HepG2 (cell line): ENCODE measurements around the gene GRIK4. TPM values are rescaled to one million over a fixed set of nuclear protein-coding genes. Genes with fewer than 3 reads are reported as not detected.

ENCODE experiments used
- ATAC-seq: fragments of 200-7000 bp; cut with Tn5 transposase; 3 replicates; pipeline ENCODE4 v1.9.1; 2020; ENCODE audit warnings: mild to moderate bottlenecking, moderate library complexity
- BruUV-seq: library from RNA; stranded (reverse); fragments of 400-500 nt; replicated peaks from 2 replicates; lab custom pipeline; 2021; lab: Mats Ljungman, UMichigan
- CTCF ChIA-PET: fragments of 300-600 bp; formaldehyde crosslinking; extraction: SDS; loops from one replicate; lab custom pipeline; 2021; ENCODE audit warnings: low total read pairs, inconsistent platforms, low intra/inter-chr PET ratio; lab: Yijun Ruan, JAX
- POLR2A ChIA-PET: fragments of 350-600 bp; sonication (Branson Sonifier 250); formaldehyde crosslinking; loops from one replicate; lab custom pipeline; 2020; ENCODE audit warnings: antibody characterized with exemption, inconsistent platforms; lab: Yijun Ruan, JAX
- DNase-seq: peaks from one replicate; pipeline ENCODE4 v3.0.0-alpha.2; 2015; ENCODE audit warnings: low spot score
- FAIRE-seq: peaks from 3 replicates; lab custom pipeline; 2011; peaks lifted over from hg19 to GRCh38; lab: Jason Lieb, UNC
- H2AFZ ChIP-seq: one replicate; pipeline ENCODE4 v1.6.1; 2011; ENCODE audit warnings: low read length, inconsistent platforms
- H3K27ac ChIP-seq: fragments of 300-600 bp; 3 replicates; pipeline ENCODE4 v1.8.0; 2011; ENCODE audit warnings: mixed run types, mild to moderate bottlenecking, mixed read lengths, low read length, inconsistent platforms; ENCODE audit not compliant: insufficient read depth; ENCODE audit errors: extremely low read length
- H3K27me3 ChIP-seq, 2 experiments: fragments of 200-600 bp in 1 of 2; 2 replicates in 1 of 2; 3 replicates in 1 of 2; pipeline versions ENCODE4 v1.6.0 to v1.8.0; 2011; ENCODE audit warnings: low read length in 2 of 2, mild to moderate bottlenecking in 2 of 2, moderate library complexity in 2 of 2, inconsistent platforms in 1 of 2; ENCODE audit not compliant: insufficient read depth in 2 of 2, control insufficient read depth in 1 of 2
- H3K36me3 ChIP-seq, 2 experiments: fragments of 200-600 bp in 1 of 2; replicated peaks in 1 of 2; 2 replicates in 1 of 2; 3 replicates in 1 of 2; pipeline versions ENCODE4 v1.5.1 to v1.8.0; 2011; ENCODE audit warnings: low read length in 2 of 2, inconsistent platforms in 1 of 2; ENCODE audit not compliant: insufficient read depth in 2 of 2, control insufficient read depth in 1 of 2
- H3K4me1 ChIP-seq: 2 replicates; pipeline ENCODE4 v1.5.1; 2012; ENCODE audit warnings: low read length, inconsistent platforms; ENCODE audit not compliant: insufficient read depth
- H3K4me2 ChIP-seq: 2 replicates; pipeline ENCODE4 v1.6.0; 2011; ENCODE audit warnings: low read depth, low read length, inconsistent platforms
- H3K4me3 ChIP-seq, 3 experiments: fragments of 200-600 bp in 1 of 3; sonication (generic), shearing (Covaris generic) in 1 of 3; replicated peaks in 1 of 3; 2 replicates each; pipeline ENCODE4 v1.5.1; 2011 to 2016; ENCODE audit warnings: low read length in 3 of 3, inconsistent platforms in 2 of 3, low read depth in 2 of 3, mild to moderate bottlenecking in 2 of 3, control low read depth in 1 of 3, mixed read lengths in 1 of 3; ENCODE audit not compliant: insufficient read depth in 1 of 3
- H3K79me2 ChIP-seq: one replicate; pipeline ENCODE4 v1.6.1; 2011; ENCODE audit warnings: low read length, inconsistent platforms; ENCODE audit not compliant: insufficient read depth
- H3K9ac ChIP-seq: 2 replicates; pipeline ENCODE4 v1.6.0; 2011; ENCODE audit warnings: mild to moderate bottlenecking, low read depth, low read length, inconsistent platforms; ENCODE audit not compliant: insufficient read depth
- H3K9me3 ChIP-seq: 2 replicates; pipeline ENCODE4 v1.5.1; 2012; ENCODE audit warnings: mild to moderate bottlenecking, low read length
- H4K20me1 ChIP-seq: 2 replicates; pipeline ENCODE4 v1.6.0; 2011; ENCODE audit warnings: inconsistent platforms, mild to moderate bottlenecking, low read length, moderate library complexity; ENCODE audit not compliant: insufficient read depth
- CREB1 ChIP-seq, 2 experiments: fragments of 450-650 bp in 1 of 2; IDR thresholded peaks; 2 replicates each; pipeline ENCODE4 v1.6.1; 2016 to 2017; ENCODE audit warnings: control low read depth in 1 of 2, mild to moderate bottlenecking in 1 of 2, missing compliant biosample characterization in 1 of 2, missing genetic modification characterization in 1 of 2
- LRRFIP1 ChIP-seq: sonication (generic); formaldehyde crosslinking; conservative IDR thresholded peaks from 2 replicates; pipeline ENCODE4 v1.4.0; 2020; ENCODE audit warnings: missing genetic modification reagents
- MAZ ChIP-seq, 2 experiments: sonication (generic) in 1 of 2; formaldehyde crosslinking in 1 of 2; IDR thresholded peaks; 2 replicates each; pipeline versions ENCODE4 v1.5.0 to v1.6.1; 2012 to 2020; ENCODE audit warnings: low read depth in 2 of 2, mild to moderate bottlenecking in 2 of 2, borderline replicate concordance in 1 of 2, improper control_type of control experiment in 1 of 2, low read length in 1 of 2, missing genetic modification reagents in 1 of 2, moderate library complexity in 1 of 2
- MTA1 ChIP-seq: sonication (generic); formaldehyde crosslinking; IDR thresholded peaks from 2 replicates; pipeline ENCODE4 v1.4.0; 2020; ENCODE audit warnings: missing genetic modification reagents, mild to moderate bottlenecking, borderline replicate concordance
- MTF1 ChIP-seq: sonication (generic); formaldehyde crosslinking; IDR thresholded peaks from 2 replicates; pipeline ENCODE4 v1.5.0; 2020; ENCODE audit warnings: missing genetic modification reagents
- RBAK ChIP-seq: sonication (generic); formaldehyde crosslinking; IDR thresholded peaks from 2 replicates; pipeline ENCODE4 v1.5.1; 2020; ENCODE audit warnings: mild to moderate bottlenecking, missing genetic modification reagents
- SKI ChIP-seq: fragments of 450-650 bp; IDR thresholded peaks from one replicate; pipeline ENCODE4 v1.6.1; 2018; ENCODE audit warnings: mild to moderate bottlenecking; ENCODE audit not compliant: partially characterized antibody
- SMAD9 ChIP-seq: sonication (generic); formaldehyde crosslinking; IDR thresholded peaks from 2 replicates; pipeline ENCODE4 v1.5.1; 2020; ENCODE audit warnings: mild to moderate bottlenecking, missing genetic modification reagents
- SOX6 ChIP-seq, 2 experiments: fragments of 450-650 bp in 1 of 2; sonication (generic) in 1 of 2; formaldehyde crosslinking in 1 of 2; IDR thresholded peaks; 2 replicates each; pipeline versions ENCODE4 v1.4.0 to v1.6.1; 2017 to 2020; ENCODE audit warnings: antibody characterized with exemption in 1 of 2, mild to moderate bottlenecking in 1 of 2, missing genetic modification reagents in 1 of 2
- TCF7L2 ChIP-seq: IDR thresholded peaks from 2 replicates; pipeline ENCODE4 v1.6.1; 2011; ENCODE audit warnings: mild to moderate bottlenecking, low read depth, low read length, moderate library complexity
- TGIF2 ChIP-seq: IDR thresholded peaks from 2 replicates; pipeline ENCODE4 v1.6.1; 2016; ENCODE audit warnings: control low read depth, missing compliant biosample characterization
- ZFP90 ChIP-seq: sonication (generic); formaldehyde crosslinking; IDR thresholded peaks from 2 replicates; pipeline ENCODE4 v1.8.0; 2022; ENCODE audit warnings: missing genetic modification reagents, mild to moderate bottlenecking, inconsistent platforms, borderline replicate concordance
- ZFYVE20 ChIP-seq: sonication (generic); formaldehyde crosslinking; IDR thresholded peaks from 2 replicates; pipeline ENCODE4 v1.8.0; 2023; ENCODE audit warnings: low read depth, mild to moderate bottlenecking, moderate library complexity, missing genetic modification reagents, borderline replicate concordance
- ZNF224 ChIP-seq: sonication (generic); formaldehyde crosslinking; IDR thresholded peaks from 2 replicates; pipeline ENCODE4 v1.5.0; 2020; ENCODE audit warnings: mild to moderate bottlenecking, missing genetic modification reagents
- ZNF275 ChIP-seq: sonication (generic); formaldehyde crosslinking; IDR thresholded peaks from 2 replicates; pipeline ENCODE4 v1.8.0; 2022; ENCODE audit warnings: missing genetic modification reagents, mild to moderate bottlenecking, inconsistent platforms, borderline replicate concordance
- ZNF382 ChIP-seq: sonication (generic); formaldehyde crosslinking; IDR thresholded peaks from 2 replicates; pipeline ENCODE4 v1.5.0; 2020; ENCODE audit warnings: missing genetic modification reagents, mild to moderate bottlenecking, borderline replicate concordance
- ZNF512B ChIP-seq: sonication (generic); formaldehyde crosslinking; IDR thresholded peaks from 2 replicates; pipeline ENCODE4 v1.5.1; 2020; ENCODE audit warnings: missing genetic modification reagents, mild to moderate bottlenecking, borderline replicate concordance
- ZSCAN12 ChIP-seq: sonication (generic); formaldehyde crosslinking; IDR thresholded peaks from 2 replicates; pipeline ENCODE4 v1.9.0; 2021; ENCODE audit warnings: mild to moderate bottlenecking, missing genetic modification reagents
- WGBS: methylation state at CpG from one replicate; pipeline ENCODE4 v1.1.6; 2017; ENCODE audit warnings: low lambda C conversion rate; 5-methylcytosine and 5-hydroxymethylcytosine counted together
- in situ Hi-C: cut with HindIII; loops from 2 replicates; pipeline ENCODE4 v1.10.0; 2017; ENCODE audit warnings: low pct_unique_long_range_greater_than_20kb; ENCODE audit not compliant: extremely low pct_ligation_motif_present
- intact Hi-C: fragments of 100-400 bp; cut with micrococcal nuclease; formaldehyde crosslinking; loops from one replicate; pipeline ENCODE4 v1.10.0; 2022; ENCODE audit not compliant: unreplicated experiment
- polyA plus RNA-seq, 8 experiments: library from polyadenylated mRNA; depleted of rRNA in 3 of 8; stranded (reverse) in 7 of 8; unstranded in 1 of 8; fragments of >200 nt; fragmentation: Illumina TruSeq in 4 of 8; extraction: Trizol in 4 of 8; gene quantifications; 2 replicates each; pipeline versions ENCODE4 v1.2.1 to v1.2.3, GENCODE V29; 2011 to 2016; ENCODE audit warnings: low read depth in 4 of 8, missing spikeins in 1 of 8, mixed read lengths in 1 of 8; ENCODE audit not compliant: insufficient read depth in 1 of 8
- total RNA-seq, 5 experiments: library from RNA; depleted of rRNA; stranded (reverse); fragments of >200 nt; fragmentation: Illumina TruSeq; extraction: Trizol; gene quantifications; 2 replicates each; pipeline ENCODE4 v1.2.3, GENCODE V29; 2016; ENCODE audit warnings: low read depth in 1 of 5

GRIK4 gene
- total and polyA plus RNA-seq, 2 of the 13 experiments (the other 11 are each of a cell fraction or from before 2014, with no cell fraction given) = 0.04 to 0.07 TPM

DNA sequence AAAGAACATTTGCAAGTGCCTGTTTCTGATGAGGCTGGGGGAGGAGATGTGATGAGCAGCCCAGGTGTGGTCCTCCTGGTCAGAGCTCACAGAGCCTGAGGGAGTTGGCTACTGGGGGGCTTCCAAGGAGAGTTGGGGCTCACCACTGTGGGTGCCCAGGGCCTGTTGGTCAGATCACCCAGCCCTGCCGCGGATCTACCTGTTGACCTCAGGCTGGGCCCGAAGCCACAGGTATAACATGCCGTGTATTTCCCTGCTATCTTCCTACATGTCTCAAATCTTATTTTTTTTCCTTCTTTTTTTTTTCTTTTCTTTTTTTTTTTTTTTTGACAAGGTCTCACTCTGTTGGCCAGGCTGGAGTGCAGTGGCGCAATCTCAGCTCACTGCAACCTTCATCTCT is 312.7 kb downstream of the GRIK4 start:
- 93% methylated on average over 5 of the region's 5 CpGs for WGBS
- Histone ChIP-seq H3K4me3 (no peak overlapping the region), H3K4me1 (peaks cover 30% of the 10 kb centered on the region), H3K27me3 (no peaks in the 10 kb centered on the region), H3K9ac (no peak overlapping the region), H4K20me1 (no peaks in the 10 kb centered on the region), H3K9me3 (no peaks in the 10 kb centered on the region), H2AFZ (no peak overlapping the region), H3K4me2 (no peak overlapping the region), H3K36me3 (no peaks in the 10 kb centered on the region), H3K27ac (no peak overlapping the region), H3K79me2 (no peaks in the 10 kb centered on the region)
- ChIA-PET CTCF (no interaction called here), POLR2A (interaction anchor here (0.5 kb wide), 1 partner anchor 332 kb away, joined by 3 read pairs; no protein-coding TSS in a partner anchor)
- ATAC-seq (no peak), FAIRE-seq (no peak), DNase-seq (no peak)
- intact Hi-C loops = no loop called here
- no TSS peak for BruUV-seq
- in situ Hi-C loops = no loop called here
- TF ChIP-seq ZNF224 (CRISPR knock-in tag) (no peak), ZFYVE20 (CRISPR knock-in tag) (no peak), SKI (no peak), RBAK (CRISPR knock-in tag) (no peak), SMAD9 (no peak), ZNF512B (CRISPR knock-in tag) (no peak), MTF1 (CRISPR knock-in tag) (no peak), ZNF275 (CRISPR knock-in tag) (no peak), ZNF382 (no peak), TCF7L2 (no peak), SOX6 (IDR thresholded peaks at IDR 0.05) (no peak), SOX6 (CRISPR knock-in tag; IDR thresholded peaks at IDR 0.05) (no peak), LRRFIP1 (CRISPR knock-in tag) (no peak), ZFP90 (CRISPR knock-in tag) (no peak), CREB1 (IDR thresholded peaks at IDR 0.05) (no peak), CREB1 (CRISPR knock-in tag; IDR thresholded peaks at IDR 0.05) (no peak), MTA1 (CRISPR knock-in tag) (no peak), ZSCAN12 (CRISPR knock-in tag) (no peak), MAZ (IDR thresholded peaks at IDR 0.05; ENCODE audit: borderline replicate concordance, low read depth, low read length) (no peak), MAZ (CRISPR knock-in tag; IDR thresholded peaks at IDR 0.05; ENCODE audit: low read depth) (no peak), TGIF2 (no peak)
